ENCODE measurements around the gene ZNF445.
A peak's percentile ranks its signal among the peaks of the same experiment; 100 is the strongest.
"Not testable (repeated sequence)": the region's sequence is repeated elsewhere in the genome, so short reads cannot be mapped to it uniquely, and the experiment has no call there.

The ZNF445 gene

GRCh38 chr3:44477312-44478030, at the start of gene ZNF445:
Gene ZNF445, minus strand, starts transcription at chr3:44477670. Its CDS starts 22,121 bp downstream, at chr3:44455549.
- DNase-seq: peak; percentile 87

GRCh38 chr3:44525060-44525459, 47.6 kb upstream of the ZNF445 start:
- no peak for DNase-seq

- DNase-seq: no peak
These were observed 45.0 kb upstream of the ZNF445 start for GRCh38 chr3:44522494-44522933.

- no peak for DNase-seq
These were observed 44.3 kb upstream of the ZNF445 start for GRCh38 chr3:44521721-44522120.

GRCh38 chr3:44518782-44519156, 41.3 kb upstream of the ZNF445 start:
- no peak for DNase-seq

- DNase-seq: no peak
These were observed 38.8 kb upstream of the ZNF445 start for GRCh38 chr3:44516230-44516629.

- DNase-seq: no peak
These were observed 36.0 kb upstream of the ZNF445 start for GRCh38 chr3:44513513-44513912.

- no peak for DNase-seq
These were observed 33.7 kb upstream of the ZNF445 start for GRCh38 chr3:44511238-44511566.

GRCh38 chr3:44510000-44510368, 32.5 kb upstream of the ZNF445 start:
- DNase-seq: peak; percentile 27

- DNase-seq: no peak
These were observed 32.0 kb upstream of the ZNF445 start for GRCh38 chr3:44509393-44509921.

- no peak for DNase-seq
These were observed 29.5 kb upstream of the ZNF445 start for GRCh38 chr3:44506961-44507360.

GRCh38 chr3:44506556-44506955, 29.1 kb upstream of the ZNF445 start:
- no peak for DNase-seq

GRCh38 chr3:44504566-44504965, 27.1 kb upstream of the ZNF445 start:
- no peak for DNase-seq

- DNase-seq: not testable (repeated sequence)
These were observed 25.7 kb upstream of the ZNF445 start for GRCh38 chr3:44503178-44503577.

GRCh38 chr3:44501971-44502370, 24.5 kb upstream of the ZNF445 start:
- no peak for DNase-seq

GRCh38 chr3:44499899-44500168, 22.4 kb upstream of the ZNF445 start:
- DNase-seq: not testable (repeated sequence)

- DNase-seq: no peak
These were observed 21.9 kb upstream of the ZNF445 start for GRCh38 chr3:44499149-44499898.

GRCh38 chr3:44495636-44496415, 18.4 kb upstream of the ZNF445 start:
- no peak for DNase-seq

GRCh38 chr3:44492496-44492895, 15.0 kb upstream of the ZNF445 start:
- DNase-seq: no peak

GRCh38 chr3:44482721-44483120, 5.3 kb upstream of the ZNF445 start:
- DNase-seq: no peak

- no peak for DNase-seq
These were observed 1.2 kb upstream of the ZNF445 start for GRCh38 chr3:44478606-44479094.

GRCh38 chr3:44478055-44478468, 592 bp upstream of the ZNF445 start:
- peak; percentile 38 for DNase-seq

- no peak for DNase-seq
These were observed 533 bp downstream of the ZNF445 start for GRCh38 chr3:44476963-44477311.

GRCh38 chr3:44476181-44476611, 1.3 kb downstream of the ZNF445 start:
- DNase-seq: no peak

All from NCI-H69 (cell line).